SK-N-SH (cell line): Measurements from ENCODE around the gene CYP2S1. TPM values are rescaled to one million over a fixed set of nuclear protein-coding genes. Genes with fewer than 3 reads are reported as not detected.
"Not testable (repeated sequence)": the region's sequence is repeated elsewhere in the genome, so short reads cannot be mapped to it uniquely, and the experiment has no call there.

Source experiments
- CTCF ChIA-PET: fragments of 300-600, 350-600 bp; formaldehyde crosslinking; extraction: SDS; loops from one replicate; lab custom pipeline; 2021; lab: Yijun Ruan, JAX
- POLR2A ChIA-PET: fragments of 350-600 bp; sonication (Branson Sonifier 250); formaldehyde crosslinking; extraction: SDS; loops from one replicate; lab custom pipeline; 2020; ENCODE audit warnings: antibody characterized with exemption, inconsistent platforms; lab: Yijun Ruan, JAX
- DNase-seq: peaks from one replicate; pipeline ENCODE4 v3.0.0; 2012
- H2AFZ ChIP-seq: fragments of 200-600 bp; sonication (generic); 2 replicates; pipeline ENCODE4 v1.8.1; 2016; ENCODE audit warnings: antibody characterized with exemption, mild to moderate bottlenecking, low read depth
- H3F3A ChIP-seq: fragments of 200-600 bp; sonication (generic); replicated peaks from 2 replicates; pipeline ENCODE3; 2016; ENCODE audit warnings: antibody characterized with exemption, mild to moderate bottlenecking; ENCODE audit not compliant: insufficient read depth
- H3K27ac ChIP-seq, 2 experiments: fragments of 200-500 bp in 1 of 2; fragments of 200-600 bp in 1 of 2; sonication (Bioruptor generic) in 1 of 2; sonication (generic), shearing (Covaris generic) in 1 of 2; 2 replicates each; pipeline versions ENCODE4 v1.5.1 to v1.6.1; 2014 to 2016; ENCODE audit warnings: low read depth in 2 of 2, inconsistent platforms in 1 of 2, low read length in 1 of 2, mild to moderate bottlenecking in 1 of 2, mixed read lengths in 1 of 2
- H3K27me3 ChIP-seq: fragments of 200-600 bp; sonication (generic), shearing (Covaris generic); 2 replicates; pipeline ENCODE4 v1.6.1; 2016; ENCODE audit warnings: mixed run types; ENCODE audit not compliant: insufficient read depth
- H3K36me3 ChIP-seq, 2 experiments: fragments of 200-500 bp in 1 of 2; fragments of 200-600 bp in 1 of 2; sonication (Bioruptor generic) in 1 of 2; sonication (generic) in 1 of 2; replicated peaks in 1 of 2; 2 replicates each; pipeline versions ENCODE3 to v1.5.1; 2014 to 2016; ENCODE audit warnings: low read length in 1 of 2, mild to moderate bottlenecking in 1 of 2; ENCODE audit not compliant: insufficient read depth in 2 of 2, control insufficient read depth in 1 of 2
- H3K4me1 ChIP-seq, 2 experiments: fragments of 200-500 bp in 1 of 2; fragments of 200-600 bp in 1 of 2; sonication (Bioruptor generic) in 1 of 2; sonication (generic), shearing (Covaris generic) in 1 of 2; 2 replicates each; pipeline versions ENCODE4 v1.5.1 to v1.6.1; 2014 to 2016; ENCODE audit warnings: low read depth in 1 of 2, low read length in 1 of 2, mixed run types in 1 of 2; ENCODE audit not compliant: insufficient read depth in 2 of 2, control insufficient read depth in 1 of 2
- H3K4me2 ChIP-seq: fragments of 200-600 bp; sonication (generic), shearing (Covaris generic); 2 replicates; pipeline ENCODE4 v1.6.1; 2017; ENCODE audit warnings: mixed run types
- H3K4me3 ChIP-seq, 2 experiments: fragments of 200-500 bp in 1 of 2; fragments of 200-600 bp in 1 of 2; sonication (Bioruptor generic) in 1 of 2; sonication (generic), shearing (Covaris generic) in 1 of 2; 2 replicates each; pipeline versions ENCODE4 v1.5.1 to v1.8.1; 2014 to 2016; ENCODE audit warnings: low read depth in 2 of 2, inconsistent platforms in 1 of 2, low read length in 1 of 2, mild to moderate bottlenecking in 1 of 2, mixed read lengths in 1 of 2, moderate library complexity in 1 of 2
- H3K79me2 ChIP-seq: fragments of 200-600 bp; sonication (generic); 2 replicates; pipeline ENCODE4 v1.8.1; 2017; ENCODE audit warnings: mild to moderate bottlenecking; ENCODE audit not compliant: insufficient read depth
- H3K9ac ChIP-seq: fragments of 200-600 bp; sonication (generic); 2 replicates; pipeline ENCODE4 v1.6.1; 2017; ENCODE audit warnings: mixed run types
- H3K9me2 ChIP-seq: fragments of 200-600 bp; sonication (generic); 2 replicates; pipeline ENCODE4 v1.6.1; 2017; ENCODE audit warnings: mixed run types
- H3K9me3 ChIP-seq: fragments of 200-600 bp; sonication (generic); 2 replicates; pipeline ENCODE4 v1.6.1; 2017; ENCODE audit warnings: mixed run types, mild to moderate bottlenecking, moderate library complexity
- H4K20me1 ChIP-seq: fragments of 200-600 bp; sonication (generic); 2 replicates; pipeline ENCODE4 v1.6.1; 2017; ENCODE audit warnings: mild to moderate bottlenecking, mixed run types; ENCODE audit not compliant: insufficient read depth
- ELF1 ChIP-seq: IDR thresholded peaks from 2 replicates; pipeline ENCODE4 v1.4.0; 2012
- FOSL2 ChIP-seq: IDR thresholded peaks from 2 replicates; pipeline ENCODE4 v1.4.0; 2012; ENCODE audit warnings: low read depth, mild to moderate bottlenecking, moderate library complexity, borderline replicate concordance
- FOXJ3 ChIP-seq: sonication (generic); formaldehyde crosslinking; IDR thresholded peaks from 2 replicates; pipeline ENCODE4 v1.5.1; 2020; ENCODE audit warnings: mild to moderate bottlenecking, missing genetic modification reagents
- IRF3 ChIP-seq: fragments of 150-350 bp; IDR thresholded peaks from 2 replicates; pipeline ENCODE4 v1.6.1; 2016; ENCODE audit warnings: mild to moderate bottlenecking, low read depth, low read length
- JUND ChIP-seq: IDR thresholded peaks from 2 replicates; pipeline ENCODE4 v1.4.0; 2012
- MEF2A ChIP-seq: IDR thresholded peaks from 2 replicates; pipeline ENCODE4 v1.4.0; 2012; ENCODE audit warnings: low read depth, borderline replicate concordance
- MXI1 ChIP-seq: IDR thresholded peaks from 2 replicates; pipeline ENCODE4 v1.6.1; 2012; ENCODE audit warnings: mild to moderate bottlenecking, low read depth, low read length, improper control_type of control experiment
- SMC3 ChIP-seq: IDR thresholded peaks from 2 replicates; pipeline ENCODE4 v1.6.1; 2012; ENCODE audit warnings: low read depth, low read length, improper control_type of control experiment
- TCF12 ChIP-seq: IDR thresholded peaks from 2 replicates; pipeline ENCODE4 v1.4.0; 2012
- TEAD4 ChIP-seq: IDR thresholded peaks from 2 replicates; pipeline ENCODE4 v1.4.0; 2012; ENCODE audit warnings: mild to moderate bottlenecking, borderline replicate concordance; ENCODE audit not compliant: insufficient read depth
- ZBTB33 ChIP-seq: IDR thresholded peaks from 2 replicates; pipeline ENCODE4 v1.4.0; 2012; ENCODE audit warnings: low read depth, borderline replicate concordance
- WGBS: methylation state at CpG from one replicate; pipeline ENCODE4 v1.1.6; 2017; ENCODE audit warnings: low lambda C conversion rate; 5-methylcytosine and 5-hydroxymethylcytosine counted together
- polyA plus RNA-seq, 3 experiments: library from polyadenylated mRNA; depleted of rRNA; stranded (reverse); fragments of >200 nt; gene quantifications; 2 replicates each; pipeline ENCODE4 v1.2.3, GENCODE V29; 2012

CYP2S1 gene
- polyA plus RNA-seq, 1 of the 3 experiments (the other 2 are of a cell fraction): 0.67 TPM

- Histone ChIP-seq H3K36me3 (no peaks in the 10 kb centered on the region), H3K9ac (no peak overlapping the region), H3K9me3 (no peaks in the 10 kb centered on the region), H2AFZ (no peak overlapping the region), H3K4me3 (no peak overlapping the region), H3K79me2 (no peaks in the 10 kb centered on the region), H3K27ac (no peak overlapping the region), H3K9me2 (no peaks in the 10 kb centered on the region), H3K27me3 (peaks cover 41% of the 10 kb centered on the region; the same call in 1 of the 2 replicates), H3F3A (peaks cover 5% of the 10 kb centered on the region), H3K4me1 (no peaks in the 10 kb centered on the region), H4K20me1 (no peaks in the 10 kb centered on the region), H3K4me2 (no peak overlapping the region)
- CTCF ChIA-PET: no interaction called here
- TF ChIP-seq FOXJ3 (no peak), IRF3 (no peak), MXI1 (no peak), SMC3 (no peak), MEF2A (no peak)
- POLR2A ChIA-PET: no interaction called here
- no peak for DNase-seq
- WGBS: 44% methylated on average over 15 of the region's 15 CpGs
Measured at GRCh38 chr19:41174297-41174928, 18.6 kb upstream of the CYP2S1 start.

- Histone ChIP-seq H3K27ac (peak overlapping the region in 1 of 2 experiments; percentile 15; a peak in 1 of 4 replicates), H3K4me3 (no peak overlapping the region), H3K9me2 (no peaks in the 10 kb centered on the region), H3K4me1 (no peaks in the 10 kb centered on the region), H3K36me3 (no peaks in the 10 kb centered on the region), H3F3A (peaks cover 5% of the 10 kb centered on the region), H2AFZ (peak overlapping the region; percentile 82; the same call in 1 of the 2 replicates), H3K79me2 (no peaks in the 10 kb centered on the region), H3K4me2 (peak overlapping the region; percentile 41; the same call in 1 of the 2 replicates), H3K9me3 (no peaks in the 10 kb centered on the region), H3K27me3 (peaks cover 25% of the 10 kb centered on the region; the same call in 1 of the 2 replicates), H4K20me1 (no peaks in the 10 kb centered on the region), H3K9ac (no peak overlapping the region)
- TF ChIP-seq ZBTB33 (no peak), JUND (peak; percentile 60), FOSL2 (peak; percentile 63; the same call in 1 of the 2 replicates), MEF2A (no peak), TEAD4 (no peak), IRF3 (no peak), TCF12 (peak; percentile 44; the same call in 1 of the 2 replicates), ELF1 (peak; percentile 83)
- ChIA-PET POLR2A (no interaction called here), CTCF (no interaction called here)
- WGBS: 13% methylated on average over 14 of the region's 14 CpGs
- no peak for DNase-seq
Measured at GRCh38 chr19:41175801-41176777, 16.9 kb upstream of the CYP2S1 start.

- H3K27me3 ChIP-seq, DNase-seq, H3F3A ChIP-seq, H3K79me2 ChIP-seq, H2AFZ ChIP-seq, H3K9me3 ChIP-seq, H3K9me2 ChIP-seq, H3K4me2 ChIP-seq, POLR2A ChIA-PET, H3K4me1 ChIP-seq, H3K36me3 ChIP-seq, H3K27ac ChIP-seq, H3K4me3 ChIP-seq, H4K20me1 ChIP-seq, H3K9ac ChIP-seq: not testable (repeated sequence)
- WGBS: no CpG with 5 or more reads among the region's 34 CpGs
- CTCF ChIA-PET: interaction anchor here (0.6 kb wide), 1 partner anchor 36 kb away, joined by 3 read pairs; no protein-coding TSS in a partner anchor
Measured at GRCh38 chr19:41180173-41180572, 12.8 kb upstream of the CYP2S1 start.
